Tibial nerve (tissue), 4 donors: ENCODE data around the gene REV1. TPM values are rescaled to one million over a fixed set of nuclear protein-coding genes. Genes with fewer than 3 reads are reported as not detected.

Experiments used
- DNase-seq, 2 donors: peaks; one replicate each; pipeline ENCODE4 v3.0.0-alpha.2; 2019; ENCODE audit warnings: low spot score in 2 of 2
- H3K27ac ChIP-seq, 4 donors: fragments of 200-600 bp; sonication (generic) in 3 of 4; one replicate each; pipeline ENCODE4 v1.5.1; 2017 to 2019; ENCODE audit warnings: mild to moderate bottlenecking in 1 of 4
- H3K27me3 ChIP-seq, 2 donors: fragments of 200-600 bp; sonication (generic) in 1 of 2; one replicate each; pipeline versions ENCODE4 v1.5.1 to v1.6.0; 2017 to 2019
- H3K36me3 ChIP-seq, 3 donors: fragments of 200-600 bp; sonication (generic); one replicate each; pipeline ENCODE4 v1.5.1; 2018 to 2019
- H3K4me1 ChIP-seq, 4 donors: fragments of 200-600 bp; sonication (generic) in 3 of 4; one replicate each; pipeline ENCODE4 v1.5.1; 2017 to 2019
- H3K4me3 ChIP-seq, 4 donors: fragments of 200-600 bp; sonication (generic) in 3 of 4; one replicate each; pipeline ENCODE4 v1.5.1; 2017 to 2019; ENCODE audit warnings: mild to moderate bottlenecking in 1 of 4, moderate library complexity in 1 of 4
- H3K9me3 ChIP-seq, 4 donors: fragments of 200-600 bp; sonication (generic) in 3 of 4; one replicate each; pipeline ENCODE4 v1.5.1; 2017 to 2019
- CTCF ChIP-seq, 5 experiments: fragments of 200-600 bp in 3 of 5; fragments of 450-650 bp in 2 of 5; sonication (generic) in 3 of 5; IDR thresholded peaks; one replicate each; pipeline ENCODE4 v1.5.1; 2016 to 2019; ENCODE audit warnings: antibody characterized with exemption in 5 of 5, mild to moderate bottlenecking in 3 of 5, moderate library complexity in 2 of 5
- EP300 ChIP-seq, 2 donors: sonication (generic); formaldehyde crosslinking; IDR thresholded peaks; one replicate each; pipeline ENCODE4 v1.6.1; 2017; ENCODE audit warnings: antibody characterized with exemption in 2 of 2, mild to moderate bottlenecking in 1 of 2
- POLR2A ChIP-seq, 2 donors: fragments of 450-650 bp; IDR thresholded peaks; one replicate each; pipeline ENCODE4 v1.6.1; 2017; ENCODE audit warnings: antibody characterized with exemption in 2 of 2, mild to moderate bottlenecking in 2 of 2, moderate library complexity in 2 of 2
- WGBS, 2 donors: methylation state at CpG; one replicate each; pipeline ENCODE4 v1.1.5; 2018; 5-methylcytosine and 5-hydroxymethylcytosine counted together
- total RNA-seq, 4 donors: library from RNA; depleted of rRNA; stranded (reverse); fragments of >200 nt; gene quantifications; one replicate each; pipeline ENCODE4 v1.1.0, GENCODE V29; 2016

The REV1 gene
- total RNA-seq, 4 donors from 2014 or later: 38.2 to 93.5 (median 64.6) TPM

DNA sequence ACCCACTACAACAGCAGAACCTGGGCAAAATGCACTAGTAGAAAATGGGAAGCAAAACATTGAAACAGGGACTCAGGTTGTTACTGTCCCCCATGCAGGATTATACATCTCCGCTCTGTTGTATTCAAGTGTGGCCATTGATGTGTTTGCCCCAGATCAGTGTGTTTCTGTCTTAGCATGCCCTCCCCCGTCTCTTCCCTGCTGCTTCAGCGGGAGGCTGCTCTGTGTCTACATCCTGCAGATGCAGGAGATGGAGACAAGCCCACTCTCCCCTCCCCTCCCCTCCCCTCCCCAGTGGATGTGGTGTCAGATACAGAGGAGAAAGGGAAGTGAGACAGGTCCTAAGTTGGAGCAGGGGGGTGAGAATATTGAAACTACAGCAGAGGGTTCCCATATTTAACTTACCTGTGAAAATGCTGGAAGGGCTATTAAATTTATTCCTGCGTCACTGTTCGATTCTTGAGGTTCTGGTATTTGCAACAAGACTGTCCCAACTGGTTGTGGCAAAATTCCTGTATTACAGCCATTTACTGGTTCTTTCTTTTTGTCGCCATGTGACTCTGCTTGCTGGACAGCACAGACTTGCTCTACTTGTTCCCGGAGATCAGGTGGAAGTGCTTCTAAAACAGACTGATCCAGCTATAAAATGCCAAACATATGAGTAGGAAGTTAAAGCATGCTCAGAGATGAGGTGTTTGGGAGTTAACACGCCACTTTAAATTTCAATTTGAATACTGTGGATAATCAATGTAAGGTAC is 85.6 kb downstream of the REV1 start:
- Histone ChIP-seq H3K4me1 (peaks cover 0 to 3% (median 0%) of the 10 kb centered on the region in 4 donors), H3K27me3 (no peaks in the 10 kb centered on the region), H3K9me3 (no peaks in the 10 kb centered on the region), H3K27ac (no peak overlapping the region), H3K4me3 (no peak overlapping the region), H3K36me3 (peaks cover 0 to 94% (median 3%) of the 10 kb centered on the region in 3 donors)
- TF ChIP-seq CTCF (IDR thresholded peaks at IDR 0.05) (no peak), EP300 (IDR thresholded peaks at IDR 0.05) (no peak), POLR2A (IDR thresholded peaks at IDR 0.05) (no peak)
- no peak for DNase-seq
- 84% methylated on average over 8 of the region's 8 CpGs for WGBS, 2 donors

DNA sequence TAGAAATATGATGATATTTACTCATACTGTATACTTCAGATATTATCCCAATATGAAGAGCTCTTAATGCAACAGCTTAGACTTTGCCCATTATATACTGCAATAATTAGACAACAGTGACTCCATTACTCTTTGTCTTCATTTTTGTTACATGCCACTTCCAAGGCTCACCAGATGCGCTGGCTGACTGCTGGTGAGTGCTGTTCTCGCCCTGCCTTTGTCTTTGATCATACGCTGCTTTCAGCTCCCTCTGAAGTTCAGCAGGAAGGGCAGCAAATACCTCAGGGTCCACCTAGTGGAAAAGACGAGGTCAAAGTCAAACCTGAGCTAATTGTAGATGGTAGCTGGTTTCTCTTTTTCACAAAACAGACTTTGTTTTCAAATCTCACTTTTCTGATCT is 86.3 kb downstream of the REV1 start:
- no peak for DNase-seq
- Histone ChIP-seq H3K4me1 (peaks cover 0 to 7% (median 0%) of the 10 kb centered on the region in 4 donors), H3K9me3 (no peaks in the 10 kb centered on the region), H3K27ac (no peak overlapping the region), H3K36me3 (peaks cover 0 to 94% (median 5%) of the 10 kb centered on the region in 3 donors), H3K27me3 (no peaks in the 10 kb centered on the region), H3K4me3 (no peak overlapping the region)
- 69 to 71% methylated on average over 4 of the region's 4 CpGs for WGBS, 2 donors
- TF ChIP-seq EP300 (IDR thresholded peaks at IDR 0.05) (no peak), CTCF (IDR thresholded peaks at IDR 0.05) (no peak), POLR2A (IDR thresholded peaks at IDR 0.05) (no peak)

DNA sequence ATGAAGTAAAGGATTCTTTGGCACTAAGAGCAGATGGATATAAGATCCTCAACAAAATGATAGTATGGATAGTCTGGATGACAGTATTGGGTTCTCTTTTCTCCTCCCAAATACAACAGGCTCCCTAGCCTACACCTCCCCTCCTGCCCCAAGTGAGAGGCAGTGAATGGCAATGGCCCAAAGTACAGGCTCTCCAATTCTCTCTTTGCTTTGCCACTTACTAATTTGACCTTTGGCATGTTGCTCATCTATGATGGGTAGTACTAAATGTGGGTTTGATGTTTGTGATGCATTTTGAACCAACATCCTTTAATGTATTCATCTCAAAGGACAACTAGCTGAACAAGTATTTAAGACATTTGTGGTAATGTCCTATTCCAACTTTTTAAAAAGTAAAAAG is 86.7 kb downstream of the REV1 start:
- Histone ChIP-seq H3K36me3 (peaks cover 0 to 96% (median 5%) of the 10 kb centered on the region in 3 donors), H3K27me3 (no peaks in the 10 kb centered on the region), H3K4me3 (no peak overlapping the region), H3K9me3 (no peaks in the 10 kb centered on the region), H3K4me1 (peaks cover 0 to 7% (median 0%) of the 10 kb centered on the region in 4 donors), H3K27ac (no peak overlapping the region)
- no peak for DNase-seq
- TF ChIP-seq EP300 (IDR thresholded peaks at IDR 0.05) (no peak), POLR2A (IDR thresholded peaks at IDR 0.05) (no peak), CTCF (IDR thresholded peaks at IDR 0.05) (no peak)

- 80 to 85% methylated on average over 4 of the region's 4 CpGs for WGBS, 2 donors
- Histone ChIP-seq H3K4me3 (no peak overlapping the region), H3K27me3 (no peaks in the 10 kb centered on the region), H3K4me1 (peaks cover 0 to 7% (median 0%) of the 10 kb centered on the region in 4 donors), H3K36me3 (peaks cover 0 to 98% (median 5%) of the 10 kb centered on the region in 3 donors), H3K27ac (no peak overlapping the region), H3K9me3 (no peaks in the 10 kb centered on the region)
- no peak for DNase-seq
- no peak for TF ChIP-seq EP300 (IDR thresholded peaks at IDR 0.05)
- TF ChIP-seq POLR2A (IDR thresholded peaks at IDR 0.05): no peak
- TF ChIP-seq CTCF (IDR thresholded peaks at IDR 0.05): no peak
Observed at GRCh38 chr2:99401841-99402240, 88.0 kb downstream of the REV1 start.

DNA sequence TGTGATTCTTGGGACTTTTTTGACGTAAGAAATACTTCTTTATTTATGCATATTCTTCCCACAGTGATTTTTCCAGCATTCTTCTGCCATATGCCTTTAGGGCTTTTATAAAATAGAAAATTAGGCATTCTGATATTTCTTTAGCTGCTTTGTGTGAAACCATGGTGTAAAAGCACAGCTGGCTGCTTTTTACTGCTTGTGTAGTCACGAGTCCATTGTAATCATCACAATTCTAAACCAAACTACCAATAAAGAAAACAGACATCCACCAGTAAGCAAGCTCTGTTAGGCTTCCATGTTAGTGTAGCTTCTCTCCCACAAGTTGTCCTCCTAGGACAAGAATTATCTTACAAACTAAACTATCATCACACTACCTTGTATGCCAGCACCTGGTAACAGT is 90.0 kb downstream of the REV1 start:
- Histone ChIP-seq H3K36me3 (peaks cover 0 to 100% (median 5%) of the 10 kb centered on the region in 3 donors), H3K9me3 (no peaks in the 10 kb centered on the region), H3K27ac (peak overlapping the region in 2 of 4 donors; percentile 2 to 10), H3K27me3 (no peaks in the 10 kb centered on the region), H3K4me1 (peaks cover 0 to 7% (median 0%) of the 10 kb centered on the region in 4 donors), H3K4me3 (no peak overlapping the region)
- 65 to 68% methylated on average over 2 of the region's 2 CpGs for WGBS, 2 donors
- no peak for DNase-seq
- TF ChIP-seq EP300 (IDR thresholded peaks at IDR 0.05) (no peak), POLR2A (IDR thresholded peaks at IDR 0.05) (no peak), CTCF (IDR thresholded peaks at IDR 0.05) (no peak)
